Glomerular visceral epithelial cell (primary cell): ENCODE results near the gene SOX30.

Experiments used
- DNase-seq: peaks from one replicate; pipeline ENCODE4 v3.0.0-alpha.2; 2016; ENCODE audit errors: extremely low spot score

Gene SOX30

DNA sequence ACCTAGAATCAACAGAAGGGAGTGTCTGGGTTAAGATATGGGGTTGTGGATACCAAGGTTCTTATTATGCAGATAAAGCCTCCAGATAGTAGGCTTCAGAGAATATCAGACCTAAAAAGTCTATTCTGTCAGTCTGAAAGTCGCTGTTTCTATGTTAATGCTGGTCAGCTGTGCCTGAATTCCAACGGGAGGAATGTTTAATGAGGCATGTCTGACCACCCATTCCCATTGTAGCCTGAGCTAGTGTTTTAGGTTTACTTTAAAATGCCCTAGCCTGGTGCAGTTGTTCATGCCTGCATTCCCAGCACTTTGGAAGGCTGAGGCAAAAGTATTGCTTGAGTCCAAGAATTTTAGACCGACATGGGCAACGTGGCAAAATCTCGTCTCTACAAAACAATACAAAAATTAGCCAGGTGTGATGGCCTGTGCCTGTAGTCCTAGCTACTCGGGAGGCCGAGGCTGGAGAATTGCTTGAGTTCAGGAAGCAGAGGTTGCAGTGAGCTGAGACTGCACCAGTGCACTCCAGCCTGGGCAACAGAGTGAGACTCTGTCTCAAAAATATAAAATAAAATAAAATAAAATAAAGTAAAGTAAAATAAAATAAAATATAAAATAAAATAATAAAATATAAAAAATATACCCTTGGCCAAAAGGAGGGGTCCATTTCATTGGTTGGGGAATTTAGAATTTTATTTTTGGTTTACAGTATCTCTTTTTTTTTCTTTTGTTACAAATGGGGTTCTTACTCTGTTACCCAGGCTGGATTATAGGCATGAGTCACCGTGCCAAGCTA is 7.8 kb upstream of the SOX30 start:
- peak; percentile 50 for DNase-seq

DNA sequence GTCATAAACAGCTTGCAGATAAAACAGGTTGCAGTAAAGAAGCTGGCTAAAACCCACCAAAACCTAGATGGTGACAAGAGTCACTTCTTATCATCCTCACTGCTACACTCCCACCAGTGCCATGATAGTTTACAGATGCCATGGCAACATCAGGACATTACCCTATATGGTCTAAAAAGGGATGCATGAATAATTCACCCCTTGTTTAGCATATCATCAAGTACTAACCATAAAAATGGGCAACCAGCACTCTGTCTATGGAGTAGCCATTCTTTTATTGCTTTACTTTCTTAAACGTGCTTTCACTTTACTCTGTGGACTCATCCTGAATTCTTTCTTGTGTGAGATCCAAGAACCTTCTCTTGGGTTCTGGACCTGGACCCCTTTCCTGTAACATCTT is 6.7 kb upstream of the SOX30 start:
- DNase-seq: no peak

DNA sequence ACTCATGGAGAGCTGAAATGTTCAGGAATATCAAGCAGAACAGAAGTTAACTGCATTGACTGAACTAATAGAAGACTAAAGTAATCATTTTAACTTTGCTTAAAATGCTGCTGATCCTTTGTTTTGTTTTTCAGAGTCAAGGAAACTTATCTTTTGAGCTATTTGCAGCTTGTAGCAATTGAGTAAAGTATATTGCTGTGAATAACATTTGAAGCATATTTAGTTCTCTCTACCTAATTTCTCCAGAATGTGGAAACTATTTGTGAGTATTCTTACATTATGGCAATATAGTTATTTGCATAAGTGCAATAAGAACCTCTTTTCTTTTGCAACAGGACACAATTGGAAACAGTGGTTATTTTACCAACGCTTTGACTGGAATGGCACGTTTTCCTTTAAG is 5.3 kb upstream of the SOX30 start:
- DNase-seq: no peak

DNA sequence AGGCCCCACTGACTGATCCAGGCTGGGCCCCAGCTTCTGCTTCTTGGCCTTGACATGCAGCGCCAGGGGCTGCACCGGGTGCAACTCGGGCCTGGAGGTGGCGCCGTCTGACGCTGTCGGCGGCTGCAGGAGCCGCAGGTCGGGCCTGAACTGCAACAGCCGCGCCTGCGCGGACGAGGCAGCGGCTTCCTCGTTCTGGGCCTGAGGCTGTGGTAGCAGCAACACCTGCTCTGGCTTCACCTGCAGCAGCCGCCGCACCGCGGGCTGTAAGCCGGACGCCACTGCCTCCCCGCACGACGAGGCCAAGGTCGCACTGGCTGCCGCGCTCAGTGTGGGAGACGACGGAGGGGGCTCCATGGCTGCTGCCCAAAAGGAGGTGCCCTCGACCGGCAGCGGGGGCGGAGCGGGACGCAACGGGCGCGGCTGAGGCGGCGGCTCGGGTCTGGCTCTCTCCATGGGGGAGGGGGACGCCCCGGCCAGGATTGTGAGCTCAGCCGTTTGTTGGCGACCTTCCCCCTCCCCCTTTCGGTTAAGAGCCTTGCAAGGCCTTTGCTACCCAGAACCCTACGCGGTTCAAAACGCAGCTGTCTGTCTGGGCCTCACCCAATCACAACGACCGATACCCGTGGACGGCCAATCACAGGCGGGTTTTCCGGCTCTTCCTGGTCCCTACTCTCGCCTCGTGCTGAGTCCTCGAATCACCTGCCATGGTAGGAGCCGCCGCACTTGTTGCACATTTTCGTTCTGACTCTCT is 438 bp downstream of the SOX30 start:
- DNase-seq: no peak

DNA sequence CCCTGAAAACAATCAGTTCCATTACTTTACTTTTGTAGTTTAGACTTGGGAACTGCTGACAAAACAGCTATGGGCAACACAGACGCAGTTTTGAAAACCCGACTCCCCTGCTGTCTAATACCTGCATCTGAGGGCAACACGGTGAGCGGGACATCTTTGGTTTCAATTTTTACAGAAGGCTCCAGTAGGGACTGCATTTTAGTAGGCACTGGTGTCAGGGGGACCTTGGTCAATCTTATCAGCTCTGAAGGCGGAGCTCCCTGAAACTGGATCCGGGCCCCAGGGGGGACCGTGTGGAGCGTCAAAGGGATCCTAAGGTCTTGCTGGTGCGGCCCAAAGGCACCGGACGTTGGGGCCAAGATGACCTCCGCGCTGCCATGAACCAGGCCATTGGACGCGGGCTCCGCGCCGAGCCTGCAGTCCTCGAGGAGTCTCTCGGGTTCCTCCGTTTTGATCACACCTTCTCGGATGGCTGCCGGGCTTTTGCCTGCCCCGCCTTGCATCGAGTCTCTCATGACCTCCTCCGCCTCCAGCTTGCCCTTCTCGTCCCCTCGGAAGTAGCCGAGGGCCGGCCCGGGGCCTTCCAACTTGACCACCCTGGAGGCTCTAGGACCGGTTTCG is 1.1 kb downstream of the SOX30 start:
- no peak for DNase-seq

DNA sequence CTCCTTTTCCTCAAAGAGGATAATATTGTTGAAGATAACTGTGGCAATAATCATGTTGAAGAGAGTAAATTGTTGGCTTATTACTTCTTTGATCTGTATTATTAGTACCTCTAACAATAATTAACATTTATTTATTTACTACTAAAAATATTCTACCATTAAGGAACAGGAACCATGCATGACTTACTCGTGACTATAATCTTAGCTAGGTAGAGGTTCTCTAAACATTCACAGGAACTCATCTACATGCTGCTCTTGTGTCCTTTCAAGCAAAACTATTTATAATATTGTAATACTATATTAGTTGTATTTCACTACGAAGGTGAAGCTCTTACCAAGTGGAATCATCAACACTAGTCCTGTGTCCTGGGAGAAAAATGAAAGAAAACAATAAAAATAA is 3.1 kb downstream of the SOX30 start:
- no peak for DNase-seq

DNA sequence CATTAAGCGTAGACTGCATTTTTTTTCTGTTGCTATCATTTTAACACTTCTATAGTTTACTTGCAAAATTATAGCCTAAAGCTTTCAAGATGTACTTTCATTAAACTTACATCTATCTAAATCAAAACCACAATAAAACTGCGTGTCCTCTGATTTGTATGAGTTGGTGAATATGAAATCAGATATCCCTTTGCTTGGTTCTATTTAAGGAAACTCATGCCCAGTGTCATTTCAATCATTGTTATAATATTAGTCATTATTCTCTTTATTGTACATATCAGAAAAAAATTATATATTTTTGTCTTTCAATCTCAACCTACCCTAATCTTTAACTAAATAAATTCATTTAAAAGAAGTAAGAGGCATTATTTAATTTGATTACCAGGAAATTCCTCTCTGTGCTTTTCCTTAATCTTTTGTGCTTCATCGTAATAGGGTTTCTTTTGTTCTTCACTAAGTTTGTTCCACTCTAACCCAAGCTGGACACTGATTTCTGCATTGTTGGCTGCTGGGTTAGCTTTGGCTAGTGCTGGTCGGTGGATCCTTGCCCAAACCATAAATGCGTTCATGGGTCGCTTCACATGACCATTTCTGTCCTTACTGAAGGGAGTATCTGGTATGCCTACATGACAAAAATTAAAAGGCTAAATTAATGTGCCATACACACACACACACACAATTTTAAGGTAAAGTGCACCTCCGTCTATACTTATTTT is 3.8 kb downstream of the SOX30 start:
- DNase-seq: no peak

DNA sequence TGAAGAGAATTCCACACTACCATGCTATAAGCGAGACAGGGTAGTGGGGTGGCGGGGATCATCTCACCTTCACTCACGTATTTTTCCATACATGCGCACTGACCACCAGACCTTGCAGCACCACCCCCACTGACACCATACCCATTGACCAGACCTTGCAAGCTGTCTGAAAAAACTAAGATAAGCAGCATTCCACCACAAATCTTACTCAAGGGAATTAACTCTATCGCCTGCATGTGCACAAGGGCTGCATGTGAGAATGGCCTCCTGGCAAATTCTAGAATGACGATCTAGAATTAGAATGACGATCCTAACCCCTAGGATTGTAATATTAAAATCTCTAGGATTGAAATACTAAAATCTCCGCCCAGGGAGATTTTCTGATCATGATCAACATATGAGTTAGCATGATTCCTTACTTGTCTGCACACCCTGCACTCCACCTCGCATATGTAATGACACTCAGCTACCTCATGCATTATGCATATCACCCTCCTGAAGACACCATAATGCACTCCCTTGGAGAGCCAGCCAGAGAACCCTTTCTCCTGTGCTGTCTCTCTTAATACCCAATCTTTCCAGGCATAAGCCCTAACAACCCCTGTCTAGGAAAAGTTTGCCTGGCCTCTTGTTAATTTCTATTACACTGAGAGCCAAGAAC is 11.7 kb downstream of the SOX30 start:
- DNase-seq: no peak

DNA sequence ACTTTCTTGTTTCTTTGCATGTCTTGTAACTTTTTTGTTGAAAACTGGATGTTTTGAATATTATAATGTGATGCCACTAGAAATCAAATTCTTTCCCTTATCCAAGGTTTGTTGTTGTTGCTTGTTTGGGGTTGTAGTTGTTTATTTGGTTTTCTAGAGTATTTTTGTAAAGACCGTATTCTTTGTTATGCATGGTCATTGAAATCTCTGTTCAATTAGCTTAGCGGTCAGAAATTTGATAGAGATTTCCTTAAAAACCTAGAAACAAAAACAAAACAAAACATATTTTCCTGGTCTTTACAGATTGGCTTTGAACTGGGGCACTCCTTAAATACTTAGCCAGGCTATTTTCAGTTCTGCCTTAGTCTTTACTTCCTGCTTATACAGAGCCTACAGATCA is 21.9 kb downstream of the SOX30 start:
- no peak for DNase-seq

DNA sequence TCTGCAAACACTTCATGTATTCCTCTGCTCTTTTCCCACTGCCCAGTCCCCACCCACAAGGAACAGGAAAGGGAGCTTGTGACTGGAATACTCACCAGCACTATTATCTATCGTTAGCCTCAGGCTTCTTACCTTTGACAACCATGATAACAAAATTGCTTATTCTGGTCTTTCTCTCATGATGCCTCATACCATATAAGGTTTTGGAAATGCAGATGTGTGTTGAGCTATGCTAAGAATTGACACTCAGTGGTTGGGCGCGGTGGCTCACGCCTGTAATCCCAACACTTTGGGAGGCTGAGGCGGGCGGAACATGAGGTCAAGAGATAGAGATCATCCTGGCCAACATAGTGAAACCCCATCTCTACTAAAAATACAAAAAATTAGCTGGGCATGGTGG is 25.4 kb downstream of the SOX30 start:
- DNase-seq: no peak

DNA sequence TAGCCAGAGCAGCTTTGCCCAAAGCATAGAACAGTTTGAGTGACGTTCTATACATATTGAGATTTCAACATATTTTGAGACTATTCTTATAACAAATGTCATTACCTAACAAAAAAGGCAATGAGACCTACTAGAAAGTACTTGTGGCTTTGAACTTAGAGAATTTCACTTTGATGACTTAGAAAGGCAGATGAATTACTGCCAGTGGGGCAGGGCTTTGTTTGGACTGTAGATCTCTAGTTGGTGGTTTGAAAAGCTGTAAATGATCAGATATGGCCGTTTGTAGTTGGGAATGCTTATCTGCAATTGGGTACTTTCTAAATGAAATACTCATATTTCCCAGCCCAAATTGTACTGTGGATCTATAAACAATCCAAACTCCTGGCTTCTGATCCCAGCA is 28.1 kb downstream of the SOX30 start:
- DNase-seq: no peak

DNA sequence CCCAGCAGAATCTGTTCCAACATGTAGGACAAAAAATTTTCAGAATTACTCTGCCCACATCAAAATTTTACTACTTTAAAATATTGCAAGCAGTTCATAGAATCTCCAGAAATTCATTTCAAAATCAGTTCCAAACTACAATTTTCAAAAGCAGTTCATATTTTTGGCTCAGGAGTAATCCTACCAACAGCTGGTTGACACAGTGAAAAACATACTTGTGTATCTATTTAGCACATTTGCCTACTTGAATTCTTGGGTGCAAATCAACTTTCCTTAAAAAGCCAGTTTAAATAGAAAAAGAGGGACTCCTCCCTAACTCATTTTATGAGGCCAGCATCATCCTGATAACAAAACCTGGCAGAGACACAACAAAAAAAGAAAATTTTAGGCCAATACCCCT is 31.5 kb downstream of the SOX30 start:
- DNase-seq: no peak

DNA sequence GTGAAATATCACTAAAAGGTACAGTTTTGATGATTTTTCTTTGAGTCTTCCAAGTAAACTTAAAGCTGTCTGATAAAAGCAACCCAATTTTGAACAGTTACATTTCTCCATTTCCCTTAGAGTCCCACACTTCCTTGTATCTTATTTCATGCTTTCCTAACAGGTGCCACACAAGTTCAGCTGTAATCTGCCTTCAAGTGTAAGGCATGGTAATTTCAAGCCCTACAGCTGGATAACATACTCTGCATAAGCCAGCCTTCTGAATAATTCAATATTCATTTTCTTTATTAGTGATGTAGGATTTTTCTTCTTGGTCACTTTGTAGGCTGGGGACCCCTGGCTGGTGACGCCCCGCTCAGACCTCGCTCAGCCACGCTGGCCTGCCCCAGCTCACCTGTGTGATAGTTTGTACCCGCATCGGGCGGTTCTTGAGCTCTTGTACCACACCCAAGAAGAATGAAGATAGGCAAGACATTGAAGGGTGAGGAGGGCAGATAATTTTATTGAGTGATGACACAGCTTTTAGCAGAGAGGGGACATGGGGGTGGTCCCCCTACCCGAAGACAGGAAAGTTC is 34.0 kb downstream of the SOX30 start:
- no peak for DNase-seq

DNA sequence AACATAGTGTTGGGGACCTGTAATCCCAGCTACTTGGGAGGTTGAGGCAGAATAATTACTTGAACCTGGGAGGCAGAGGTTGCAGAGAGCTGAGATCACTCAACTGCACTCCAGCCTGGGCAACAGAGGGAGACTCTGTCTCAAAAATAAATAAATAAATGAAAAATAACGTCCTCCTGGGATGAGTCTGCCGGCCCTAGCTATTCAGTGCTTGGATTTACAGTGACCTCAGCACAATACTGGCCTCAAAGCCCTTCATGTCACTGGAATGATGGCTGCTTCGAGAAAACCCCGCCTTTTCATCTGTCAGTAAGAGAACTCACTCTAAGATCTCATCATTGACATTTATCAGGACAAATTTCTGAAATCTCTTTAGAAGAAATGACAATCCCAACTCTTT is 35.5 kb downstream of the SOX30 start:
- no peak for DNase-seq

DNA sequence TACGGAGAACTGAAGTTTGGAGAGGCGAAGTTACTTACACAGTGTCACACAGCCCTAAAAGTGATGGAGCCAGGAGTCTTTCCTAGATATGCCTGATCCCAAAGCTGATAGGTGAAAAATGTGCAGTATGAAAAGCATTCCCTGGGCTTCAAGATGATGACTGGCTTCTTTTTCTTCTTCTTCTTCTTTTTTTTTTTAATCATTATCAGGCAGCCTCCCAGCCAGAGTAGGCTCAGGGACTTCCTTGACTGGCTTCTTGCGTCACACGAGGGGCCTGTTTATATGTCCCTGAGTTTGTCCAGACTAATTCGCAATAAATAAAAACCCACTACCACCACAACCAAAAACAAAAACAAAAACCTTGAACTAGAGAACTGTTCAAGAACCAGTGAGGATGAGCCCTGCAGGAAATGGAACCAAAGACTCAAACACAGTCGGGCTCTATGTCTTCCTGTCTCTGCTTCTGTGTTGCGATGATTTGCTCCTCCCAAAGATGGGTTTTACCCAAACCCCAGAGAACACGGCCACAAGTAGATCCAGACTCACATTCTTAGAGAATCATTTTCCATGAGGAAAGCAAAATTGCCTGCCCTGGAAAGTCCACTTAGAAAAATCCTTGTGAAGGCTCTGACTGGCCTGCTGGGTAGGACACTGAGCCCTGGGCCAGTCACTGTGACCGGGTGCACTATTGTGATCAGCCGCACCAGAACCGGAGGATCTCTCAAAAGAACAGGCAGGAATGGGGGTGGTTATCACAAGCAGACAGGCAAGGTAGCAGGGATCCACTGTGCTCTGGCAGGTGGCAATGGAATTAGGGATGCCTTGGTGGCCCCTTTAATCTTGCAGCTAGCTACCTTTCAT is 38.6 kb downstream of the SOX30 start:
- DNase-seq: no peak

DNA sequence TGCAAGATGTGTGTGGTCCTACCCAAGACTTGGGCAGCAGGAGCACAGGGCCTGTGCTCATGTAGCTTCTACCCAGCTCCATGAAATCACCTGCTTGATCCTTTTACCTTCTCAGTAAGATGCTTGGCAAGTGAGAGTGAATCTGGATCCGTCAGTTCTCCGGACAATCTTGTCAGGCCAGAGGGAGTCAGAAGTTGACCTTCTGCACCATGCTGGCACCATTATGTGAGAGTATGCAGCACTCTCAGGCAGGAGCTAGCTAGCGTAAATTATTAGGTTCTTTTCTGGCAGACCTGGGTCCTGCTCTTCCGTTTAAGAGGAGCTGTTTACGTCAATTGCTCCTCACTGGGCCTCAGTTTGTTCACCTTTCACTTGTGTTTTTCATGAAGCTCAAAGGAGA is 39.7 kb downstream of the SOX30 start:
- DNase-seq: no peak

DNA sequence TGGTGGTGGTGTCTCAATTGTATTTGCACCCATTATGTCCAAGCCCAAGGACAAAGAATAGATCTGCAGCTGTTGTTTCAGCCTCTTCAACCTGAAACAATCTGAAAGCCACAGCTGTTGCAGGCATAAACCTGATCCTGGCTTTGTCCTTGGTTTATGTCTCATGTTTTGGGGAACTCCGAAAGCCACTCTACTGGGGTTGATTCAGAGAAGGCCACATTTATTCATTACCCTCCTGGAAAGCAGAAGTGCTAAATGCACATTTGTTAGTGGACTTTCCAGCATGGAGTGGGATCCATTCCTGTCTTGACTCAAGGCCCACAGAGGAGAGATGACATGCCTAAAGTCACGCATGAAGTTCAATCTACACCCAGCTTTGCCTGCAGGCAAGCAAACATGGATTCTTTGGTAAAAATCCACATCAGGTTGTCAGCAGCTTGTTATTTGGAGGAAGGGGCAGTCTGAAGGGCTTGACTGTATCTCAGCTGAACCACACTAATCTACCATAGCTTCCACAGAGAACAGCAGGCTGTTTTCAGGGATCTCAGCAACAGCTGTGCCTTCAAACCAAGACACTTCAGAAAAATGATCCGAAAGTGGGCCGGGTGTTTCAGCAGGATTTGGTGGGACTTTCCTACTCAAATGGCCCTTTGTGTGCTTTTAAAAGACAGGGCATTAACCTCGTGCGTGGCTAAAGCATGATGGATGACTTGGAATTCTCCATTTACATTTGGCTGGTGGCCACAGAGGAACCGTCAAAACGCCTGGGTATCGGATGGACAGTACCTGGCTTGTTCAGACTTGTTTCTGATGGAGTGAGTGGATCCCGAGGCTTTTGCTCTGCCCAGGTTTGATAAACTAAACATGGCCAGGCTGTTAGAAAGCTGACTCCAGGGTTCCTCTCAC is 40.4 kb downstream of the SOX30 start:
- DNase-seq: no peak

DNA sequence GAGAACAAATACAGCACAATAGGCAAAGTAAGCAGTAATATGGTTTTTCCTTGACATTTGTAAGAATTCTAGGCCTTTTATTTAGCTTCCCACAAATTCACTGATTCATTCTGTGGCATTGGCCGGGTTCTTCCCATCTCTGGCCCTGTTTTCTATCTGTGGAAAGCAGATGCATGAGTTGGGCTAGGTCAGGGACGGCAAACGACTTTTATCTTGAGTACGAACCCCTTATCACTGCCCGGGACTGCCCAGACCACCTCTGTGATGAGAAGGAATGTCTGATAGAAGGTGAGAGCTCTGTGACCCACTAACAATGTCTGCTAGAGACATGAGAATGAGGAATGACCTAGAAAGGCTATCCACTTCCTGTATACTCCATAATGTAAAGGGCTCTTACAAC is 41.2 kb downstream of the SOX30 start:
- DNase-seq: no peak

DNA sequence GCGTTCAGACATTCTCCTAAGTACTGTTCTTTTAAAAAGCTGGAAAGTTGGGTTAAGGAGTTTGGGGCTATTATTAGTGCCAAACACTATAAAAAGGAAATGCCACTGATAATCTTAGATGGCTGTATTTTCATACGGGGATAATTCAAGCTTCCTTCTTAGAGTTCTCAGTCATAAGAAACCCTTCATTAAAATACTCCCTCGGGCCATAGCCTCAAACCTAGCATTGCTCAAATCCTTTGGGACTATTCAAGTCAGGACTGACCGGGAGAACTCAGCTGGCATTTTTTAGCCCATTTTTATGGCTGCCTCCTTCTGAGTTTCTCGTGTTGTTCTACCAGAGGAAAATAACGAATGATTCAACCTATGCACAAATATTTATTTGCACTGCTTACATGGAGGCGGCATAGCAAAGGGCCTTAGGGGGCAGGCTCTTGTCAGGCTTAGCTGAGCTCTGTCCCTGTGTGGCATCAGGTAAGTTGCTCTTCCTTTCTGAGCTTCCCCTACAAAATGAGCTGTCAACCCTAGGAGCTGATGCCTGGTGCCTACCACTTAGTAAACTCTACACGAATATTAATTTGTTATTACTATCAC is 43.2 kb downstream of the SOX30 start:
- no peak for DNase-seq
